ENCODE results near the gene IFT122. TPM values are rescaled to one million over a fixed set of nuclear protein-coding genes. Genes with fewer than 3 reads are reported as not detected.

IFT122 gene
- total RNA-seq, 2 experiments from 2014 or later = 21.5 to 25.5 TPM

- H3K9me3 Mint-ChIP-seq = no peaks in the 10 kb centered on the region
- peaks cover 5% of the 10 kb centered on the region for H3K4me1 Mint-ChIP-seq (ENCODE audit: low read depth)
- no peaks in the 10 kb centered on the region for H3K36me3 Mint-ChIP-seq
- POLR2A ChIA-PET = no interaction called here
- DNase-seq = no peak
- intact Hi-C loops (cut with micrococcal nuclease) = no loop called here
- no peak overlapping the region for H3K4me3 Mint-ChIP-seq
- H3K27me3 Mint-ChIP-seq = no peaks in the 10 kb centered on the region
- H3K27ac Mint-ChIP-seq = no peak overlapping the region
- CTCF ChIA-PET = no interaction called here
Measured at GRCh38 chr3:129555616-129556357, 115.8 kb downstream of the IFT122 start.

- CTCF ChIA-PET = no interaction called here
- H3K36me3 Mint-ChIP-seq = no peaks in the 10 kb centered on the region
Measured at GRCh38 chr3:129556358-129556695, 116.3 kb downstream of the IFT122 start.

DNA sequence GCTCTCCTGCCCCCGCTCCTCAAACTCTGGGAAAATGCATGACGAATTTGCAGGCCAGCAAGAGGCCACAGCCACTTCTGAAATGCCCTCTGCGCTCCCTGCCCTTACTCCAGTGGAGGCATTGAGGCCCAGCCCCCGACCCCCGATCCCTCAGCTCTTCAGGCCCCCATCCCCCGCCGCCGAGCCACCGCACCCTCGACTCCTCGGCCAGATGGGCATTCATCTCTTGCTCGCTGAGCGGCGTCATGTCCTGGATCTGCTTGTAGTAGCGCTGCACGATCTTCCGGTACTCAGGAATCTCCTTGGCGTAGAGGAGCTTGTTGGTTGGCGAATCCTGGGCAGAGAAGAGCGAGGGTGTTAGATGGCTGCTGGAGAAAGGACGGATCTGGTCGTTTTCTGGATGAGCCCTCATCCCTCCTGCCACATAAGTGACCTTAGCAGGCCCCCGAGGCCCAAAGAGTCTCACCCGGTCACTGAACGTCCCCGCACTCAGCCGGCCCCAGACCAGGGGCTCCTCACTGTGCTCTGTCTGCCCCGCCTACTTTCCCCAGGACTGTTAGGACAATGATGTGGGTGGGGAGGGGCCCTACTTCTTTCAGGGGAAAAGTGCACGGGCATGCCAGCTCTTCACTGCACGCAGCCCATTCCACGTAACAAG, 117.0 kb downstream of the IFT122 start:
- no peaks in the 10 kb centered on the region for H3K27me3 Mint-ChIP-seq
- DNase-seq = no peak
- H3K36me3 Mint-ChIP-seq = no peaks in the 10 kb centered on the region
- intact Hi-C loops (cut with micrococcal nuclease) = no loop called here
- POLR2A ChIA-PET = no interaction called here
- H3K9me3 Mint-ChIP-seq = no peaks in the 10 kb centered on the region
- CTCF ChIA-PET = interaction anchor here (0.5 kb wide), 1 partner anchor 12 kb away, joined by 3 read pairs; no protein-coding TSS in a partner anchor
- H3K4me1 Mint-ChIP-seq (ENCODE audit: low read depth) = peaks cover 5% of the 10 kb centered on the region
- no peak overlapping the region for H3K27ac Mint-ChIP-seq
- H3K4me3 Mint-ChIP-seq = no peak overlapping the region

More at GRCh38 chr3:129556358-129556695, 116.3 kb downstream of the IFT122 start:
- Mint-ChIP-seq H3K4me1 (ENCODE audit: low read depth) (peaks cover 5% of the 10 kb centered on the region), H3K27me3 (no peaks in the 10 kb centered on the region), H3K4me3 (no peak overlapping the region), H3K27ac (no peak overlapping the region), H3K9me3 (no peaks in the 10 kb centered on the region)
- intact Hi-C loops (cut with micrococcal nuclease) = no loop called here
- POLR2A ChIA-PET = no interaction called here
- no peak for DNase-seq

DNA sequence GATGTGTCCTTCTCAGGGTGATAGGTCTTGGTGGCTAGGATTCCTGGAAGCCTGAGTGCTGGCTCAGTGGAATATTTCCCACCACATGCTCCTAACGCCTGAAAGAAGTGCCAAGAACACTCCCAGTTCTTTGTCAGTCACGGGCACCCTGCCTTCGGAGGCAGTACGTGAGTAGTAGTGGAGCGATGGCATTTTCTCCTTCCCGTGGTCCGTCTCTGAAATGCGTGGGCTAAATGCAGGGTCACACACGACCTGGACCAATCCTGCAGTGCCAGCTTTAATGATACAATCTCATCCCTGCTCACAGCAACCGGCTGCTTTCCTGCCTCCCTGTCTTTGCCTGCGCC, 117.5 kb downstream of the IFT122 start:
- H3K36me3 Mint-ChIP-seq = no peaks in the 10 kb centered on the region
- ChIA-PET POLR2A (no interaction called here), CTCF (interaction anchor here (0.5 kb wide), 1 partner anchor 13 kb away, joined by 3 read pairs; no protein-coding TSS in a partner anchor)
- intact Hi-C loops (cut with micrococcal nuclease) = no loop called here
- H3K9me3 Mint-ChIP-seq = no peaks in the 10 kb centered on the region
- peaks cover 5% of the 10 kb centered on the region for H3K4me1 Mint-ChIP-seq (ENCODE audit: low read depth)
- no peaks in the 10 kb centered on the region for H3K27me3 Mint-ChIP-seq
- no peak overlapping the region for H3K27ac Mint-ChIP-seq
- H3K4me3 Mint-ChIP-seq = no peak overlapping the region
- no peak for DNase-seq

DNA sequence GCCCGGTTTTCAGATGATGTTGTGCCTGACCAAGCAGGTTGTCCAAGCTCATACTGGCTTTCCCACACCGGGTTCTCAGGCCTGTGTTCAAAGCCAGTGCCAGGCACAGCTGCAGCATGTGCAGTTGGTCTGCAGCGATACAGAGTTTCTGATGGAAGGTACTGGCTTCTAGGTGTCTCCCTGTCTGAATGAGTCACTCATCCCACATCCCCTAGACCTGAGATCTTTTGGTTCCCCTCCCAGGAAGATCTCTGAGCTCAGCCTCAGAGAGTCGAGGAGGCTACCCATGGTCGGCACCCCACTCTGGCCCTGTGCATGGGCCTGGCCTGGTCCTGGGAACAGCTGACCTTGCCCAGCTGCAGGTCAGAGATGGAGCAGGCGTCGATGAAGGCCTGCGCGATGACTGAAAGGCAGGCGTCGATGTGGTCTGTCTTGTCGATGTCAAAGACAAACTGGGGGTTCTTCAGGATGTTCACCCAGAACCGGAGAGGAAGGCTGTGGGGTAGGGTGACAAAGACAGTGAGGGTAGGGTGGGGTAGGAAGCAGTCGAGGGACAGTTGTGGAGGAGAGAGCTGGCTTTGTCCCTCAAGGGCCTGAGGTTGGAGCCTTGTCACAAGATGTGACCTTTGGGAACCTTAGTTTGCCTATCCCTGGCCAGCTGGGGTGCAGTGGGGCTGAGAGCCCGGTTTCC, 118.2 kb downstream of the IFT122 start:
- DNase-seq = no peak
- Mint-ChIP-seq H3K4me1 (ENCODE audit: low read depth) (peaks cover 5% of the 10 kb centered on the region), H3K27ac (no peak overlapping the region), H3K36me3 (no peaks in the 10 kb centered on the region), H3K9me3 (no peaks in the 10 kb centered on the region), H3K4me3 (no peak overlapping the region), H3K27me3 (no peaks in the 10 kb centered on the region)
- ChIA-PET CTCF (interaction anchor here (1.9 kb wide), 1 partner anchor 68 kb away, joined by 6 read pairs; no protein-coding TSS in a partner anchor), POLR2A (no interaction called here)
- intact Hi-C loops (cut with micrococcal nuclease) = no loop called here

DNA sequence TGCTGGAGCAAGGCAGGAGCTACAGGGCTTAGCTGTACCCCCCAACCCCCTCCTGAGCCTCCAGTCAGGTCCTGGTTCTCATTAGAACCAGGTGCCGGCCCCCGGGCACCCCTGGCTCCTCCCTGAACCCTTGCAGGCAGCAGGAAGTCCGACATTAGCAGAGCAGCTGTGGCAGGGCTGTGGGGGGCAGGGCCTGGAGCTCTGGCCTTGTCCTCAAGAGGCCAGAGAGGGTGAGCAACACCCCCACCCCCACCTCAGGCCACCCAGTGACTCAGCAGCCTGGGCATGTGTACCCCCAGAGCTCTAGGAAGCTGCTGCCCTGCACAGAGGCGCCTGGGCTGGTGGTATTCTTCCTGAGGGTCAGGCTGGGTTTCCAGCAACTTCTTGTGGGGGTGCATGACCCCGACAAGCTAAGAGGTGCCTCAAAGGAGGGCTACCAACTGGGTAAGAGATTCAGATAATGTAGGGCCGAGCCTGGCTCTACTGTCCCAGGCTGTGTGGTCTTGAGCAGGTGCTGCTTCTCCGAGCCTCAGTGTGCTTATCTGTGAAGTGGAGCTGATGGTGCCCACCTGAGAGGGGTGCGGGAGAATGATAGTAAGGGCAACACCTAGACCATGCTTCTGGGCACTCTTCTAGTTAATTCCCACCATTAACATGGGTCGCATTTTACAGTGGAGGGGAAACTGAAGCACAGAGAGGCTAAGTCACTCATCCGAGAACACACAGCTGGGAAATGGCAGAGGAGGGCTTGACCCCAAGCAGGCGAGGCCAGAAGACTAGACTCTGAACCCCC, 118.9 kb downstream of the IFT122 start:
- no peaks in the 10 kb centered on the region for H3K36me3 Mint-ChIP-seq
- CTCF ChIA-PET = interaction anchor here (1.9 kb wide), 1 partner anchor 69 kb away, joined by 6 read pairs; no protein-coding TSS in a partner anchor
- H3K4me3 Mint-ChIP-seq = no peak overlapping the region
- H3K4me1 Mint-ChIP-seq (ENCODE audit: low read depth) = peaks cover 3% of the 10 kb centered on the region
- no peaks in the 10 kb centered on the region for H3K27me3 Mint-ChIP-seq
- intact Hi-C loops (cut with micrococcal nuclease) = no loop called here
- no peaks in the 10 kb centered on the region for H3K9me3 Mint-ChIP-seq
- DNase-seq = no peak
- POLR2A ChIA-PET = no interaction called here
- H3K27ac Mint-ChIP-seq = no peak overlapping the region

DNA sequence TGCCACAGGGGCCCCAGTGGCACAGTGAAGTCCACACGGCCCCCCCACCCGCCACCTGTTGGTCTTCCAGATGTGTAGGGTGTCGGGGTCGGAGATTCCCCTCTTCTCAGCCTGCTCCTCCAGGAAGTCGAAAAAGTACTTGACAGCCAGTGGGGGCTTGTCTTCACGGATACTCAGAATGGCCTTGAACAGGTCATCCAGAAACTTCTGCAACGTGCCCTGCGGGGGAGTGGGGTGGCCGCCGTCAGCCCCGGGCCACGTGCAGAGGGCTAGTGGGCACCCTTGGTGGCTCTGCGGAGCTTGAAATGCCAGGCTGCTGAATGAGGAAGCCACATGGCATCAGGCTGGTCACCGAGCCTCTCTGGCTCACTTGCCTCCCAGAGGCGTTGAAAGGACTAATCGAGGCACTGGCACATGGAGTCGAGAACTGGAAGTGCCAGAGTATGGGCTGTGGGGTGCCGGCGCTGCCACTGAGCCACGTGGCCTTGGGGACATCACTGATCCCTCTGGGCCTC, 119.6 kb downstream of the IFT122 start:
- no peak overlapping the region for H3K4me3 Mint-ChIP-seq
- intact Hi-C loops (cut with micrococcal nuclease) = no loop called here
- CTCF ChIA-PET = interaction anchor here (1.9 kb wide), 1 partner anchor 69 kb away, joined by 6 read pairs; no protein-coding TSS in a partner anchor
- DNase-seq = no peak
- no peaks in the 10 kb centered on the region for H3K9me3 Mint-ChIP-seq
- H3K27ac Mint-ChIP-seq = no peak overlapping the region
- H3K27me3 Mint-ChIP-seq = no peaks in the 10 kb centered on the region
- POLR2A ChIA-PET = no interaction called here
- H3K36me3 Mint-ChIP-seq = no peaks in the 10 kb centered on the region
- H3K4me1 Mint-ChIP-seq (ENCODE audit: low read depth) = peaks cover 2% of the 10 kb centered on the region

DNA sequence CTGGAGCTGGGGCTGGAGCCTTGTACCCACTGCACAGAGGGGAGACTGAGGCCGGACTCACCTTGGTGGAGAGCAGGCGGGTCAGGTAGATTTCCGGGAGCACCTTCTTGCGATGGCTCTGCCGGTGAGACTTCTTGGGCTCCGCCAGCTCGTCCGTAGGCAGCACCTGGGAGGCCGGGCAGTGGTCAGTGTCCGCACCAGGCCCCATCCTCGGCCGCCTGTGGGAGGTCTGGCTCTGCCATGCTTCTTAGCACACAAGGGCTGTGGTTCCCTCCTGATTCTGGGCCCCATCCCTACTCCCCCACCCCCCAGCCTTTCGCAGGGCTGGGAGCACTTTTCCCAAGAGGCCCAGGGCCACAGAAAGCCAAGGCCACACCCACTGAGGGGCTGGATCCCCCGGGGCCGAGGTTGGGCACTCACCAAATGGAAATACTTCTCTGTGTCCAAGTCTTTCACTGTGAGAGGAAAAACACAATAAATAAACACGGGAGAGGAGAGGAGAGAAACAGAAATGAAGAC, 120.3 kb downstream of the IFT122 start:
- intact Hi-C loops (cut with micrococcal nuclease) = no loop called here

GRCh38 chr3:129560911-129561594, 121.0 kb downstream of the IFT122 start:
- CTCF ChIA-PET = interaction anchor here (0.9 kb wide), 1 partner anchor 74 kb away, joined by 3 read pairs; no protein-coding TSS in a partner anchor
- Mint-ChIP-seq H3K27me3 (no peaks in the 10 kb centered on the region), H3K4me3 (no peak overlapping the region), H3K27ac (no peak overlapping the region), H3K36me3 (no peaks in the 10 kb centered on the region), H3K9me3 (no peaks in the 10 kb centered on the region), H3K4me1 (ENCODE audit: low read depth) (peaks cover 2% of the 10 kb centered on the region)
- POLR2A ChIA-PET = no interaction called here
- intact Hi-C loops (cut with micrococcal nuclease) = no loop called here
- no peak for DNase-seq

More for the DNA sequence above, 120.3 kb downstream of the IFT122 start:
- no peak overlapping the region for H3K4me3 Mint-ChIP-seq
- CTCF ChIA-PET = no interaction called here
- DNase-seq = no peak
- POLR2A ChIA-PET = no interaction called here
- no peaks in the 10 kb centered on the region for H3K36me3 Mint-ChIP-seq
- H3K4me1 Mint-ChIP-seq (ENCODE audit: low read depth) = peaks cover 2% of the 10 kb centered on the region
- no peaks in the 10 kb centered on the region for H3K27me3 Mint-ChIP-seq
- no peaks in the 10 kb centered on the region for H3K9me3 Mint-ChIP-seq
- no peak overlapping the region for H3K27ac Mint-ChIP-seq

DNA sequence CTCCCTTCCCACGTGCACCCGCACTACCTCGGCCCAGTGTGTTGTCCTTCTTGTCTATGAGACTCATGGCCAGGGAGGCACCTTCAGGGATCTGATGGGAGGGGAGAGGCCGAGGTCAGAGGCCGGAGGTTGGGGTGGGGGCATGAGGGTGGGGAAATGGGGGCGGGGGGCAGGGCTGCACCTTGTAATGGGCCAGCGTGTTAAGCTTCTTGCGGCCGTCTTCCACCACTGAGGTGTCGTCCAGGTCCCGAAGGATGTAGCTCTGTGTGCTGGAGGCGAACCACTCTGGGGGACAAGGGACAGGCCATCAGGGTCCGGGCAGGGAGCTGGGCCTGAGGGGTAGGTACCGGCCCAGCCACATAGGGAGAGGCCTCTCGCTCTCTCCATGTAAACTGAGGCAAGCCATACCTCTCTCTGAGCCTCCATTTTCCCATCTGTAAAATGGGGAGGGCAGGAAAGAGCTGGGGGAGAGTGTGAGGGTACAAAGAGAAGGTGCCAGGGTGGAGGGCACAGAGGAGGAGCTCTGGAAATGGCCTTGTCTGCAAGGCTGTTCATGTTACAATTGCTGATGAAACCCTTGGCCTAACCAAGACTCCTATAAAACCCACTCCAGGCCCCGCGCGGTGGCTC, 121.7 kb downstream of the IFT122 start:
- no peak overlapping the region for H3K4me3 Mint-ChIP-seq
- intact Hi-C loops (cut with micrococcal nuclease) = no loop called here
- CTCF ChIA-PET = interaction anchor here (0.9 kb wide), 1 partner anchor 75 kb away, joined by 3 read pairs; no protein-coding TSS in a partner anchor
- POLR2A ChIA-PET = no interaction called here
- peaks cover 2% of the 10 kb centered on the region for H3K4me1 Mint-ChIP-seq (ENCODE audit: low read depth)
- H3K36me3 Mint-ChIP-seq = no peaks in the 10 kb centered on the region
- H3K27me3 Mint-ChIP-seq = no peaks in the 10 kb centered on the region
- no peak for DNase-seq
- H3K27ac Mint-ChIP-seq = no peak overlapping the region
- H3K9me3 Mint-ChIP-seq = no peaks in the 10 kb centered on the region

DNA sequence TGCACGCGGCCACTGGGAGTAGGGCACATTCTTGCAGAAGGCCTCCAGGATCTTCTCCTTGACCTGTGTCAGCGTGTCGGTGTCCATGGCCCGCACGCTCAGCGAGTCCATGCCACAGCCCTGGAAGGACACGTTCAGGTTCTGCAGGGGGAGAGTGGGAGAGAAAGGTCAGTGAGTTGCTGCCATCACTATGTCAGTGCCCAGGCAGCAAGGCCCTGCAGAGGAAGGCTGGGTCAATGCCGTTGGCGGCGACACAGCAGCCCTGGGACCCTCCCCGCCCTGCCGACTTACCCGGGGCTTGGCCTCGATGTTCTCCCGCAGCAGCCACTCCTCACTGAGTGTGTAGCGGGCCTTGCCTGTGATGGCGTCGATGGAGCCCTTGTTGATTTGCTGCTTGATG, 122.8 kb downstream of the IFT122 start:
- Mint-ChIP-seq H3K27ac (no peak overlapping the region), H3K27me3 (no peaks in the 10 kb centered on the region), H3K9me3 (no peaks in the 10 kb centered on the region), H3K4me1 (ENCODE audit: low read depth) (peaks cover 2% of the 10 kb centered on the region), H3K36me3 (no peaks in the 10 kb centered on the region), H3K4me3 (no peak overlapping the region)
- POLR2A ChIA-PET = no interaction called here
- CTCF ChIA-PET = no interaction called here
- intact Hi-C loops (cut with micrococcal nuclease) = no loop called here
- no peak for DNase-seq
